Immature natural killer cell (primary cell): ENCODE results near the gene CAT. TPM values are rescaled to one million over a fixed set of nuclear protein-coding genes. Genes with fewer than 3 reads are reported as not detected.

Experiments used
- DNase-seq, 3 donors: peaks; one replicate each; pipeline ENCODE4 v3.0.0; 2022; ENCODE audit warnings: mixed read lengths in 1 of 3
- H3K27ac Mint-ChIP-seq, 6 donors: one replicate each; pipeline ENCODE4 v1.8.0; 2020; ENCODE audit warnings: mixed read lengths in 6 of 6, mild to moderate bottlenecking in 5 of 6, inconsistent platforms in 4 of 6, moderate library complexity in 3 of 6
- H3K27me3 Mint-ChIP-seq, 3 donors: one replicate each; pipeline ENCODE4 v1.8.0; 2020 to 2021; ENCODE audit warnings: low read depth in 3 of 3, mild to moderate bottlenecking in 3 of 3, mixed read lengths in 3 of 3, moderate library complexity in 3 of 3, inconsistent platforms in 1 of 3
- H3K36me3 Mint-ChIP-seq, 3 donors: one replicate each; pipeline ENCODE4 v1.8.0; 2020; ENCODE audit warnings: mixed read lengths in 3 of 3, inconsistent platforms in 2 of 3, mild to moderate bottlenecking in 2 of 3
- H3K4me1 Mint-ChIP-seq, 2 donors: one replicate each; pipeline ENCODE4 v1.8.0; 2020; ENCODE audit warnings: inconsistent platforms in 2 of 2, mild to moderate bottlenecking in 2 of 2, mixed read lengths in 2 of 2, moderate library complexity in 1 of 2
- H3K4me3 Mint-ChIP-seq, 5 donors: one replicate each; pipeline ENCODE4 v1.8.0; 2020; ENCODE audit warnings: mild to moderate bottlenecking in 5 of 5, mixed read lengths in 5 of 5, inconsistent platforms in 3 of 5, moderate library complexity in 3 of 5
- H3K9me3 Mint-ChIP-seq, 6 donors: one replicate each; pipeline ENCODE4 v1.8.0; 2020; ENCODE audit warnings: mild to moderate bottlenecking in 6 of 6, mixed read lengths in 6 of 6, inconsistent platforms in 4 of 6, moderate library complexity in 3 of 6
- polyA plus RNA-seq, 3 donors: library from polyadenylated mRNA; unstranded; fragments of 300-500 nt; fragmentation: Illumina TruSeq; gene quantifications; one replicate each; pipeline ENCODE4 v1.2.3, GENCODE V29; 2021

Gene CAT
- polyA plus RNA-seq, 3 donors from 2014 or later: 97.5 to 192 (median 153) TPM

DNA sequence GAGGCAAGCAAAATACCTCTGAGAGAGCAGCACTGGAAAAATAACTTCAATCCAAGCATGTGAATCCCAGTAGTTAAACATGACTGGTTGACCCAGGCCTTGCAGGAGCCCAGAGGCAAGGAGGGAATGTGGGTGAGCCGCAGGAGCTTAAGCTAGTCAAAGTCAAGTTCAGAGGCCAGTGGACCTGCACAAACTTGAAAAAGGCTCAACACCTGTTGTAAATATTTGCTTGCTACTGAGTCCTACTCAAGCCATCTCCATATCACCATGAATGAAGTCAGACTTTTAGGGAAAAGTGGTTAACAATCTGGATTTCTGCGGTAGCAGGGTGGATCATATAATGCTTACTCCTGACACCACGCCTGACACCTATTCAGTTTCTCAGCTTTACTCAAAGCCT, 4.8 kb upstream of the CAT start:
- H3K9me3 Mint-ChIP-seq: no peaks in the 10 kb centered on the region
- no peak overlapping the region for H3K27ac Mint-ChIP-seq
- no peak overlapping the region for H3K4me3 Mint-ChIP-seq
- no peak for DNase-seq
- H3K4me1 Mint-ChIP-seq: peaks cover 9 to 12% of the 10 kb centered on the region in 2 donors
- peaks cover 2 to 12% (median 4%) of the 10 kb centered on the region in 3 donors for H3K27me3 Mint-ChIP-seq
- peaks cover 0 to 4% (median 0%) of the 10 kb centered on the region in 3 donors for H3K36me3 Mint-ChIP-seq

- Mint-ChIP-seq H3K36me3 (peaks cover 0 to 4% (median 0%) of the 10 kb centered on the region in 3 donors), H3K27me3 (peaks cover 4 to 5% (median 4%) of the 10 kb centered on the region in 3 donors), H3K27ac (no peak overlapping the region), H3K4me1 (peaks cover 30 to 38% of the 10 kb centered on the region in 2 donors), H3K4me3 (peak overlapping the region in 3 of 5 donors; percentile 90 to 99 (median 92)), H3K9me3 (no peaks in the 10 kb centered on the region)
- no peak for DNase-seq
Measured at GRCh38 chr11:34437224-34438125, 1.3 kb upstream of the CAT start.

GRCh38 chr11:34439610-34440198, 970 bp downstream of the CAT start:
- peaks cover 4 to 7% (median 5%) of the 10 kb centered on the region in 3 donors for H3K27me3 Mint-ChIP-seq
- H3K4me1 Mint-ChIP-seq: peaks cover 33 to 54% of the 10 kb centered on the region in 2 donors
- H3K27ac Mint-ChIP-seq: peak overlapping the region; percentile 85 to 94 (median 90)
- peak overlapping the region; percentile 90 to 99 (median 96) for H3K4me3 Mint-ChIP-seq
- peaks cover 0 to 9% (median 0%) of the 10 kb centered on the region in 3 donors for H3K36me3 Mint-ChIP-seq
- H3K9me3 Mint-ChIP-seq: no peaks in the 10 kb centered on the region
- no peak for DNase-seq

GRCh38 chr11:34441814-34442213, 3.1 kb downstream of the CAT start:
- Mint-ChIP-seq H3K27me3 (peaks cover 4 to 7% (median 5%) of the 10 kb centered on the region in 3 donors), H3K4me3 (no peak overlapping the region), H3K9me3 (no peaks in the 10 kb centered on the region), H3K4me1 (peaks cover 37 to 68% of the 10 kb centered on the region in 2 donors), H3K27ac (no peak overlapping the region), H3K36me3 (peaks cover 0 to 4% (median 0%) of the 10 kb centered on the region in 3 donors)
- DNase-seq: no peak

- Mint-ChIP-seq H3K4me3 (no peak overlapping the region), H3K4me1 (peaks cover 44 to 74% of the 10 kb centered on the region in 2 donors), H3K27me3 (peaks cover 4 to 7% (median 5%) of the 10 kb centered on the region in 3 donors), H3K27ac (no peak overlapping the region), H3K9me3 (no peaks in the 10 kb centered on the region), H3K36me3 (peaks cover 0 to 4% (median 0%) of the 10 kb centered on the region in 3 donors)
- no peak for DNase-seq
Measured at GRCh38 chr11:34443136-34443535, 4.4 kb downstream of the CAT start.

GRCh38 chr11:34444428-34444827, 5.7 kb downstream of the CAT start:
- Mint-ChIP-seq H3K4me3 (no peak overlapping the region), H3K36me3 (peaks cover 0 to 4% (median 0%) of the 10 kb centered on the region in 3 donors), H3K9me3 (no peaks in the 10 kb centered on the region), H3K27ac (no peak overlapping the region), H3K4me1 (peaks cover 44 to 74% of the 10 kb centered on the region in 2 donors), H3K27me3 (peaks cover 0 to 3% (median 2%) of the 10 kb centered on the region in 3 donors)
- no peak for DNase-seq

DNA sequence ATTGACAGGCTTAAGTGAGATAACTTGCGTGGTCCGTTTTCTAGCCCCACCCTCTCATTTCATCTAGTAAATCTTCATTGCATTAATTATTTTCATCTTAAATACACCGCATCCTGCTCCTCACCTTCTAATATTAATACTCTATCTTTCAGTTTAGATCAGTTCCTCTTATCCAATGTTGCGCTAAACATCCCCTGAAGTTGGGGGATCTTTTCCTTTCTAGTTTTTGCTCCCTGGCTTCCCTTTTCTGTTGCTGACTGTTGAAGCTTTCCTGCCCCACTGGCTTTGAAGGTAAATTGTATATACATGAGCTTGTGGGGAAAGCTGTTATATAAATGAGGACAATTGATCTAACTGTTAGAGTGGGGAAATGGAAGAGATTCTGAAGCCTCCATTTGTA, 7.2 kb downstream of the CAT start:
- Mint-ChIP-seq H3K4me1 (peaks cover 35 to 69% of the 10 kb centered on the region in 2 donors), H3K36me3 (peaks cover 8 to 14% (median 11%) of the 10 kb centered on the region in 3 donors), H3K27ac (peak overlapping the region in 1 of 6 donors; percentile 66), H3K4me3 (no peak overlapping the region), H3K9me3 (no peaks in the 10 kb centered on the region), H3K27me3 (peaks cover 0 to 3% (median 0%) of the 10 kb centered on the region in 3 donors)
- no peak for DNase-seq

- peak overlapping the region in 2 of 6 donors; percentile 66 to 69 for H3K27ac Mint-ChIP-seq
- peaks cover 33 to 64% of the 10 kb centered on the region in 2 donors for H3K4me1 Mint-ChIP-seq
- H3K9me3 Mint-ChIP-seq: no peaks in the 10 kb centered on the region
- peaks cover 0 to 3% (median 0%) of the 10 kb centered on the region in 3 donors for H3K27me3 Mint-ChIP-seq
- no peak for DNase-seq
- peaks cover 8 to 17% (median 13%) of the 10 kb centered on the region in 3 donors for H3K36me3 Mint-ChIP-seq
- no peak overlapping the region for H3K4me3 Mint-ChIP-seq
Measured at GRCh38 chr11:34446386-34446785, 7.7 kb downstream of the CAT start.

DNA sequence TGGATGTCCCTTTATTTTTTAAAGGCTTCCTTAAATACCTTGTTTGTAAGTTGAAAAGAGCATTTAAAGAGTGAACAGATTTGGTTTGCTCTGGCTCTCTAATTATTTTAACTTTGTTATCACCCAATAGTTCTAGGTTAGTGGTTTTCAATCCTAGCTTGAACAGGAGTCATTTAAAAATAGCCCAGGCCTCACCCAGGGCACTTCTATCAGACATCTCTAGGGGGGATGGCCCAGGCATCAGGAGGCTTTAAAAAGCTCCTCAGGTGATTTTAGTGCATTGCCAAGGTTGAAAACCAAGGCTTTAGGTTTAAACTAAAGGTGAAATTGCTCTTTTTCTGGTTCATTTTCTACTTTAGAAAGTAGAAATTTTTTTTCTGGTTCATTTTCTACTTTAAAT, 8.3 kb downstream of the CAT start:
- H3K9me3 Mint-ChIP-seq: no peaks in the 10 kb centered on the region
- peaks cover 13 to 24% (median 18%) of the 10 kb centered on the region in 3 donors for H3K36me3 Mint-ChIP-seq
- peaks cover 33 to 63% of the 10 kb centered on the region in 2 donors for H3K4me1 Mint-ChIP-seq
- peaks cover 0 to 3% (median 0%) of the 10 kb centered on the region in 3 donors for H3K27me3 Mint-ChIP-seq
- no peak overlapping the region for H3K27ac Mint-ChIP-seq
- DNase-seq: no peak
- H3K4me3 Mint-ChIP-seq: no peak overlapping the region

GRCh38 chr11:34448223-34448994, 9.7 kb downstream of the CAT start:
- peak overlapping the region in 4 of 6 donors; percentile 52 to 61 (median 54) for H3K27ac Mint-ChIP-seq
- H3K9me3 Mint-ChIP-seq: no peaks in the 10 kb centered on the region
- peaks cover 20 to 28% (median 20%) of the 10 kb centered on the region in 3 donors for H3K36me3 Mint-ChIP-seq
- H3K4me1 Mint-ChIP-seq: peaks cover 33 to 60% of the 10 kb centered on the region in 2 donors
- peak overlapping the region in 4 of 5 donors; percentile 27 to 54 (median 48) for H3K4me3 Mint-ChIP-seq
- DNase-seq: no peak
- peaks cover 0 to 3% (median 0%) of the 10 kb centered on the region in 3 donors for H3K27me3 Mint-ChIP-seq

DNA sequence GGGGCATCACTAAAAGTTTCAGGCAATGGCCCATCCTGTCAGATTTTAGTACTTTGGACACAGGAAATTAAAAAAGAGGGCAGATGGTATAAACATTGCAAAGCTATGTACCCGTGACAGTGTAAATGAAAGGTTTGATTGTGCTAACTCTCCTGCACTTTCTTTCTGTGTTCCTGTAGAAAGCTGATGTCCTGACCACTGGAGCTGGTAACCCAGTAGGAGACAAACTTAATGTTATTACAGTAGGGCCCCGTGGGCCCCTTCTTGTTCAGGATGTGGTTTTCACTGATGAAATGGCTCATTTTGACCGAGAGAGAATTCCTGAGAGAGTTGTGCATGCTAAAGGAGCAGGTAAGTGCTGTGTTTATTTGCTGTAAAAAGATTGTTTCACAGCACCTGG, 10.3 kb downstream of the CAT start:
- Mint-ChIP-seq H3K9me3 (no peaks in the 10 kb centered on the region), H3K4me3 (peak overlapping the region in 4 of 5 donors; percentile 27 to 54 (median 48)), H3K27me3 (peaks cover 0 to 2% (median 0%) of the 10 kb centered on the region in 3 donors), H3K36me3 (peaks cover 20 to 34% (median 25%) of the 10 kb centered on the region in 3 donors), H3K4me1 (peaks cover 31 to 54% of the 10 kb centered on the region in 2 donors), H3K27ac (peak overlapping the region in 5 of 6 donors; percentile 14 to 61 (median 52))
- DNase-seq: no peak

- Mint-ChIP-seq H3K27ac (no peak overlapping the region), H3K4me3 (no peak overlapping the region), H3K4me1 (peaks cover 27 to 40% of the 10 kb centered on the region in 2 donors), H3K27me3 (no peaks in the 10 kb centered on the region), H3K9me3 (no peaks in the 10 kb centered on the region), H3K36me3 (peaks cover 24 to 49% (median 45%) of the 10 kb centered on the region in 3 donors)
- no peak for DNase-seq
Measured at GRCh38 chr11:34451053-34451452, 12.3 kb downstream of the CAT start.
